Nephron (organoid): Measurements from ENCODE around the gene GAD2.

Experiments used
- H3K27ac Mint-ChIP-seq, 3 experiments: 2 replicates each; pipeline ENCODE4 v1.8.0; 2020; ENCODE audit warnings: mixed read lengths in 3 of 3, mild to moderate bottlenecking in 2 of 3, moderate library complexity in 1 of 3
- H3K27me3 Mint-ChIP-seq: 2 replicates; pipeline ENCODE4 v1.8.0; 2021; ENCODE audit warnings: low read depth, mild to moderate bottlenecking, moderate library complexity, mixed read lengths
- H3K36me3 Mint-ChIP-seq: 2 replicates; pipeline ENCODE4 v1.8.0; 2020; ENCODE audit warnings: low read depth, mixed read lengths
- H3K4me1 Mint-ChIP-seq: 2 replicates; pipeline ENCODE4 v1.8.0; 2020; ENCODE audit warnings: mixed read lengths
- H3K4me3 Mint-ChIP-seq, 3 experiments: 2 replicates each; pipeline ENCODE4 v1.8.0; 2020; ENCODE audit warnings: mild to moderate bottlenecking in 3 of 3, mixed read lengths in 3 of 3, moderate library complexity in 2 of 3
- H3K9me3 Mint-ChIP-seq: 2 replicates; pipeline ENCODE4 v1.8.0; 2020; ENCODE audit warnings: mixed read lengths
- TF ChIP-seq, protein P1 (sequence below), 3 experiments: fragments of 200-600 bp; sonication (generic); IDR thresholded peaks; one replicate each; pipeline ENCODE4 v1.5.0; 2021; ENCODE audit warnings: antibody characterized with exemption in 3 of 3; ENCODE audit not compliant: unreplicated experiment in 3 of 3

The GAD2 gene

DNA sequence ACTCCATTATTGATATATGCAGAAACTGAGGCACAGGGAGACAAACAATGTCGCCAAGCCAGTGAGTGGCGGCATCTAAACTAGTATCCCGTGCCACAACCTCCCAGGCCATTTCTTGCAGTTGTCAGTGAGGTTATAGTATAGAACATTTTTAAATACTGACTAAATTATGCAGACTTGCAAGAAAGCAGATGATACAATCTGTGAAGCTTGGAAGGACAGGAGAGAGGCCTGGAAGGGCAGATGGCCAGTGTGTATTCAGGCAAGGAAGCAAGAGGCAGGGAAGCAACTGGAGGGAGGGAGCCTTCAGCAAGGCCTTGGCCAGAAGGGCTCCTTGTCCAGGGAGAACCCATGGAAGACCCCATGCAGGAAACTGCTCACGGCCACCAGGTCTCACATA lies 111.2 kb downstream of the GAD2 start:
- Mint-ChIP-seq H3K4me3 (no peak overlapping the region), H3K27me3 (no peaks in the 10 kb centered on the region), H3K27ac (no peak overlapping the region), H3K9me3 (no peaks in the 10 kb centered on the region), H3K36me3 (no peaks in the 10 kb centered on the region), H3K4me1 (no peaks in the 10 kb centered on the region)
- TF ChIP-seq, protein P1, sequence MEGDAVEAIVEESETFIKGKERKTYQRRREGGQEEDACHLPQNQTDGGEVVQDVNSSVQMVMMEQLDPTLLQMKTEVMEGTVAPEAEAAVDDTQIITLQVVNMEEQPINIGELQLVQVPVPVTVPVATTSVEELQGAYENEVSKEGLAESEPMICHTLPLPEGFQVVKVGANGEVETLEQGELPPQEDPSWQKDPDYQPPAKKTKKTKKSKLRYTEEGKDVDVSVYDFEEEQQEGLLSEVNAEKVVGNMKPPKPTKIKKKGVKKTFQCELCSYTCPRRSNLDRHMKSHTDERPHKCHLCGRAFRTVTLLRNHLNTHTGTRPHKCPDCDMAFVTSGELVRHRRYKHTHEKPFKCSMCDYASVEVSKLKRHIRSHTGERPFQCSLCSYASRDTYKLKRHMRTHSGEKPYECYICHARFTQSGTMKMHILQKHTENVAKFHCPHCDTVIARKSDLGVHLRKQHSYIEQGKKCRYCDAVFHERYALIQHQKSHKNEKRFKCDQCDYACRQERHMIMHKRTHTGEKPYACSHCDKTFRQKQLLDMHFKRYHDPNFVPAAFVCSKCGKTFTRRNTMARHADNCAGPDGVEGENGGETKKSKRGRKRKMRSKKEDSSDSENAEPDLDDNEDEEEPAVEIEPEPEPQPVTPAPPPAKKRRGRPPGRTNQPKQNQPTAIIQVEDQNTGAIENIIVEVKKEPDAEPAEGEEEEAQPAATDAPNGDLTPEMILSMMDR (IDR thresholded peaks at IDR 0.05; ENCODE audit: unreplicated experiment in 3 of 3): no peak

DNA sequence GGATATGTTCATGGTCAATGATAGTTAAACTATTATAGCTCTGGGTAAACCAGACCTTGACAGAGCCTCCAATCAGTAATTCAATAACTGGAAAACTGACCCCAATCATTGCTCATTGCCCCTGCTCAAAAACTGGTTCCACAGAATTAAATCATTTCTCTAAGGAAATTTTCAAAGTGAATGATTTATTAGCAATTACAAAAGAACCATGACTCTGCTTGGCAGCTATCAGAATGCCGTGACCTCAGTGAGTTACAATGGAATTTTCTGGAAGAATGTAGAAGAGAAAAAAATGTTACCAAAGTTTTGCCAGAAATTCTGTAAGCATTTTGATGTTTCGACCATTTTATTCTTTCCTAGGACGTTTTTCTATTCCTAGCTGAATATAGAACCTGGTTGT lies 114.8 kb downstream of the GAD2 start:
- Mint-ChIP-seq H3K27me3 (no peaks in the 10 kb centered on the region), H3K27ac (peak overlapping the region in 1 of 3 experiments; percentile 67), H3K4me3 (no peak overlapping the region), H3K9me3 (peaks cover 7% of the 10 kb centered on the region), H3K4me1 (no peaks in the 10 kb centered on the region), H3K36me3 (peaks cover 4% of the 10 kb centered on the region)
- TF ChIP-seq, protein P1 (IDR thresholded peaks at IDR 0.05; ENCODE audit: unreplicated experiment in 3 of 3): no peak

DNA sequence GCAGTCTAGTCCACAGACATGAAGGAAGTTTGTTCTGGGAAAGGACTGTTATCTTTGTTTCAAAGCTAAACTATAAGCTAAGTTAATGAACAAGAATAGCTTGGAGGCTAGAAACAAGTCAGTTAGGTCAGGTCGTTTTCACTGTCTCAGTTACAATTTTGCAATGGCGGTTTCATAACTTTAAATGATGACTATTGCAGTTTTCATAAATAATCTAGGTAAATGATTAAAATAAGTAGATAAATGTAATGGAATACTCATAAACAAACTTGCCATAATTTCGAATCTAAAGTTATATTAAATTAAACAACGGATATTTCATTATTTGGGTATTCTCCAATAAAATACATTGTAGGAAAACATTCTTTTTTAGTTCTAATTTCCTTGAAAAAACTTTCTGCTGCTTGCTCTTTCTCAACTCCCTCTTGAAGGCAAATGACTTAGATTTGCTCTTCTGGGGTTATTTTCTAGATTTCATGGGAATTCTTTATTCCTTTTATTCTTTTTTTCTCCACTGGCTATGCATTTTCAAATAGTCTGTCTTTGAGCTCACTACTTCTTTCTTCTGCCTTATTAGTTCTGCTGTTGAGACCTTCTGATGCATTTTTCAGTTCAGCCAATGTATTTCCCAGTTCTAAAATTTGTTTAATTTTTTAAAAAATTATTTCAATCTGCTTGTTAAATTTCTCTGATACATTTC lies 117.8 kb downstream of the GAD2 start:
- H3K36me3 Mint-ChIP-seq: peaks cover 4% of the 10 kb centered on the region
- H3K4me3 Mint-ChIP-seq: no peak overlapping the region
- H3K27me3 Mint-ChIP-seq: peaks cover 4% of the 10 kb centered on the region
- no peak overlapping the region for H3K27ac Mint-ChIP-seq
- TF ChIP-seq, protein P1 (IDR thresholded peaks at IDR 0.05; ENCODE audit: unreplicated experiment in 3 of 3): no peak
- no peaks in the 10 kb centered on the region for H3K4me1 Mint-ChIP-seq
- H3K9me3 Mint-ChIP-seq: peaks cover 7% of the 10 kb centered on the region

DNA sequence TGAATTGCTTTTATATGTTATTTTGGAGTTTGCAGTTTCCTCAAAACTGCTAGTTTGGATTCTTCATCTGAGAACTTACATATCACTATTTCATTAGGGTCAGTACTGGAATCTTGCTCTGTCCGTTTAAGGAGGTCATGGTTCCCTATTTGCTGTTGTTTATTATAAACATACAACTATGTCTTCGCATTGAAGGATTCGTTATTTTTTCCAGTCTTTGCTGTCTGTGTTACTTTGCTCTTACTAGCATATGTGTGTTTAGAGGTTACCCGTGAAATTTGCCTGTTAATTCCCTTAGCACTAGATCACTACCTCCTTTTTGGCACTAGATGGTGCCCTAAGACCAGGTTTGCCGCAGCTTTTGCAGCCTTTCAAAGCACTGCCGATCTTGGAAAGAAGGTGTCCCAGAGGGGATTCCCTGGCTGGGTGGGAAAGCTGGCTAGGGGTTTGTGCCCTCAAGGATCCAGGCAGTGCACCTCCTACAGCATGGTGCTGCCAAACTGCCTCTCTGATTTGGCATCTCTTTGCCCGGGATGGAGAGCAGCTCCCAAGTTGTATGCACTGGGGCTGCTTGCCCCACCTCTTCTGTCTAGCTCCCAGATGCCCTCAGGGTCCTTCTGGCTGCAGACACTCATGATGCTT lies 118.5 kb downstream of the GAD2 start:
- peaks cover 4% of the 10 kb centered on the region for H3K36me3 Mint-ChIP-seq
- no peaks in the 10 kb centered on the region for H3K4me1 Mint-ChIP-seq
- TF ChIP-seq, protein P1 (IDR thresholded peaks at IDR 0.05; ENCODE audit: unreplicated experiment in 3 of 3): peak; percentile 57 to 74 (median 69)
- H3K27me3 Mint-ChIP-seq: peaks cover 4% of the 10 kb centered on the region
- H3K9me3 Mint-ChIP-seq: peaks cover 7% of the 10 kb centered on the region
- H3K4me3 Mint-ChIP-seq: no peak overlapping the region
- no peak overlapping the region for H3K27ac Mint-ChIP-seq

DNA sequence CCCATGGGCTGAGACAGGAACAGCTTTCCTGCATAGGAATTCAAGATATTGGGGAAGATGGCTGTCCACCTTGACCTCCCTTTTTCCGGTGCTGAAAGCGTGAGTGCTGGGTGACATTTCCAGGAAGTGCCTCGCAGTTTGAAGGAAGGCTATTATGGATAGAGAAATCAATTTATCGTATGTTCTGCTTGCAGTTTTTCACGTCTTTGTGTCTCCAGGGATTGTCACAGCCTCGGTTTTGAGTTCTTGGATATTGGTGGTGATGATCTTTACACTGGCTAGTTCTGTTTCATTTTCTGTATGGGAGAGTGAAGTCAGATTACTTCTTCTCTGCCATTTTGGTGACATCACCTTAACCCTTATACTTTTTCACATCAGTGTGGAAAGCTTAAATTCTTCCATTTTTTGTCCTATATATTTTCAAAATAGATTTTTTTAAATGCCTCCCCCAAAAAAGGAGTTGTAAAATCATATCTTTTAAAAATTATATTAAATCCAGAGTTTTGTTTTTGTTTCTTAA lies 119.1 kb downstream of the GAD2 start:
- peaks cover 4% of the 10 kb centered on the region for H3K36me3 Mint-ChIP-seq
- peaks cover 7% of the 10 kb centered on the region for H3K9me3 Mint-ChIP-seq
- peaks cover 4% of the 10 kb centered on the region for H3K27me3 Mint-ChIP-seq
- no peak overlapping the region for H3K4me3 Mint-ChIP-seq
- no peaks in the 10 kb centered on the region for H3K4me1 Mint-ChIP-seq
- H3K27ac Mint-ChIP-seq: no peak overlapping the region
- TF ChIP-seq, protein P1 (IDR thresholded peaks at IDR 0.05; ENCODE audit: unreplicated experiment in 3 of 3): no peak
